NOMO-1 treated with DMSO at 0.1 percent for 48 hours (cell line): ENCODE results near the gene PIEZO1.

Source experiments
- DNase-seq: peaks from one replicate; lab custom pipeline; 2025; ENCODE audit not compliant: unreplicated experiment; lab: John Stamatoyannopoulos, UW

Gene PIEZO1

DNA sequence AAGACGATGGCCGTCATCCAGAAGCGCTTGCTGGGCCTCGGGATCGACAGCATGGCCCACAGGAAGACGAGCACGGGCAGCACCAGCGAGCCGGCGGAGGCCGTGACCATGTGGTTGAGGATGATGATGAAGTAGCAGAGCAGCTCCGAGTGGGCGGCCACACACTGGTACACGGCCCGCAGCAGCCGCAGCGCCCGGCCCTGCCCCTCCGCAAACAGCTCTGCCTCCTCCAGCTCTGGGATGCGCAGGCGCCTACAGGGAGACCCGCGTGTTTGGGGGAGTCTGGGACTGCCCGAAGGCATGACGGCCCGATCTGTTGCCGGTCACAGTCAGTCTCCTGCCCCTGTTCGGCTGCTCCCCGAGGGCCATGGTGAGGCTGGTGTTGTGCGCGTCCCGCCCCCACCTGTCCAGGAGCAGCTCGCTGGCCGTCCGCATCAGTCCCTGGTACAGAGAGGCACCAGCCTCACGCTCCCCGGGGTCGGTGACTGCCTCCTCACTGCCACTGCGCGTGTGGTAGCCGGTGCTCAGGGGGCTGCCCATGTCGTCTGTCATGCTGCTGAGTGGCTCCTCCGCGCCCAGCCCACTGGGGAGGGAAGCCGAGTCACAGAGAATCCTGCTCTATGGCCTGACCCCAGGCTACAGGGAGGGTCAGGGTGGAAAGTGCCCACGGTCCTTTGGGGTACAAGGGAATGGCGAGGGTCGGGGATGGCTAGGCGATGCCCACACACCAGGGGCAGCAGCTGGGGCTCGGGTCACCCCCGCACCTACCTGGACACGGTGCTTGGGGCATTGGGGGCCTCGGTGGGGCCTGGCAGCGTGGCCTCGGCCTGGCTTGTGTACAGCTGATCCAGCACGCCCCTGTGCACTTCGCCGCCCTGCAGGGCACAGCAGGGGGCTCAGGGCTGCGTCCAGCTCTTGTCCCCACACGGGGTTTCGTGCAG is 62.9 kb downstream of the PIEZO1 start:
- no peak for DNase-seq

DNA sequence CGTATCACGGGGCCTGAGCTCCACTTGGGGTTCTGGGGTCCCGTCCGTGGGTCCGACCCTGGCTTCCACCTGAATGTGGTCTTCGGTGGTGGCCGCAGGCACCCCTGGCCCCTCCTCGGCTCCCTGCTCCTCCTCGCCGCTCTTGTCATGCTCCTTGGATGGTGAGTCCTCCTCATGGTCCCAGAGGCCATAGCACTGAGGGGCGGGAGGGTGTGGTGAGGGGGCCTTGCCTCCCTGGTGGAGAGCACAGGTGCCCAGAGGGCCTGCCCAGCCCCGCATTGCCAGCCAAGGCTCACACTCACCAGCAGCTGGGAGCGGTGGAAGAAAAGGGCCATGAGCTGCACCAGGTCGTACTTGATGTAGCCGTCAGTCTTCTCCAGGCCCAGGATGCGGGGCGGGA is 63.8 kb downstream of the PIEZO1 start:
- no peak for DNase-seq

DNA sequence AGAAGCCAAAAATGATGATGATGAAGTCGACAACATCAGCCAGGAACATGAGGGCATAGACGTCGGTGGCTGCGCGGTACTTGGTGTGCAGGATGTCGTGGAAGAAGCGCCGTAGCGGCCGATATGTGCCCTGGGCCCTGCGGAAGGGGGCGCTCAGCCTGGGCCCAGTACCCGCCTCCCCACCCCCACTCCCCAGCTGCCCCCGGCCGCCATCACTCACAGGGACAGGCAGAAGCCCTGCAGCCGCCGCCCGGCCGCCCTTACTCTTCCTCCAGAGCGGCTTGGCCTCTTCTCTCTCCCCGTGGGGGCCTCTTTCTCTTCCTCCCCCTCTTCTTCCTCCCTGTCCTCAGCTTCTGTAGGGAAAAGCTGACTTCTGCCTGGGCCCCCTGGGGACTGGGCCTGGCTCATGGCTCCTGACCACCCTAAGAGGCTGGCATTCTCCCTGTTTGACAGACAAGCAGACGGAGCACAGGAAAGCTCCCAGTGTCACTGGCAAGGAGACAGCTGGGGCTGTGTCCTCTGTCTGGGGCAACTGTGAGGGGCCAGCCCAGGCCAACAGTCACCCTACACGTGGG is 64.5 kb downstream of the PIEZO1 start:
- DNase-seq = no peak

DNA sequence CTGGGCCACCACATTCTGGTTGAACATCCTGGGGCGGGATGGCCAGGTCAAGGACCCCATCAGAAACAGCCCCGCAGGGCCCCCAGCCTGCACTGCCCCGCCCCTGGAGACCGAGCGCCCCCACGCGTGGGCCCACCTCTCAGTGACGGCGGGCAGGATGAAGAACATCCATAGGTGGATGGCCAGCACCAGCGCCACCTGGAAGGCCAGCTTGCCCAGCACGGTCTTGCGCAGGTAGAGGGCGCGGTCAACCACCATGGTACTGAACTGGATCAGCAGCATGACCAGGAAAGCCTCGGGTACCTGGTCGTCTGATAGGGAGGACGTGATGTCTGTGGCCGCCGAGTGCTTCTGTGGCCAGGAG is 65.1 kb downstream of the PIEZO1 start:
- DNase-seq = no peak

DNA sequence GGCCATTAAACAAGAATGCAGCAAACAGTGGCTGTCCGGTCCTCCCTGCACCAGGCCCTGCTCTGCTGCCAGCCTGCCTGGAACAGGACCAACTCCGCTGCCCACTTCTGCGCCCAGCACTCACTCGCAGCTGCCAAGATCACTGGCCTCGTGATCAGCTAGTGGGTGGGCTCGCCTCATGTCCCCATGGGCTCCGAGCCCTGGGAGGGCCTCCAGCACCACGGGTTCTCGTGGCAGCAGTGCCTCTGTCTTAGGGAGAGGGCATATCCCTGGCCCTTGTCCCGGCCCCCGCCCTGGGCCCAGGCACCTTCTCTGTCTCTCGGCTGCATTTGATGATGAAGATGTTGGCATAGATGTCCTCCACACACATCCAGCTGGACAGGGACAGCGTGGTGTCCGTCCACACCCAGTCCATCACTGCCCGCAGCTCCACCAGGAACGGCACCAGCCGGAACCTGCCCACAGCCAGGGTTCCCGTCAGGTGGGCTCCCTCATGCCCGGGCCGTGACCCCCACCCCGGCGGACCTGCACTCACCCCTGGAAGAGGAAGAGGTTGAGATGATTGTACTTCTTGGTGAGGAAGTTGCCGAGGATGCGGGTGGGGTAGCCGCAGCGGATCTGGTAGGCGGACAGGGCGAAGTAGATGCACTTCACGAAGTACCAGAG is 65.6 kb downstream of the PIEZO1 start:
- DNase-seq = no peak

DNA sequence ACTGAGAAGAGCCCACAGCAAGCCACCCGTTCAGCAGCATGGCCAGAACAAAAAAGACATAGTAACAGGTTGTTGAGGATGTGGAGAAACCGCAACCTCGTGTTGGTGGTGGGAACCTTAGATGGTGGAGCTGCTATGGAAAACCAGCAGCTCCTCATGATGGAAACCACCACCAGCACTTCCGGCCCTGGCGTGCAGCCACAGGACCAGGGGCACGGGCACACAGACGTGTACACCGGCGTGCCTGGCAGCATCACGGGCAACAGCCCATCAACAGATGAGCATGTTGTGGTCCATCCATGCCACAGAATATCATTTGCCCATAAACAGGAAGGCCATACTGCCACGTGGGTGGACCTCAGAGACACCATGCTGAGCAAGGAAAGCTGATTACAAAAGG is 66.8 kb downstream of the PIEZO1 start:
- no peak for DNase-seq

DNA sequence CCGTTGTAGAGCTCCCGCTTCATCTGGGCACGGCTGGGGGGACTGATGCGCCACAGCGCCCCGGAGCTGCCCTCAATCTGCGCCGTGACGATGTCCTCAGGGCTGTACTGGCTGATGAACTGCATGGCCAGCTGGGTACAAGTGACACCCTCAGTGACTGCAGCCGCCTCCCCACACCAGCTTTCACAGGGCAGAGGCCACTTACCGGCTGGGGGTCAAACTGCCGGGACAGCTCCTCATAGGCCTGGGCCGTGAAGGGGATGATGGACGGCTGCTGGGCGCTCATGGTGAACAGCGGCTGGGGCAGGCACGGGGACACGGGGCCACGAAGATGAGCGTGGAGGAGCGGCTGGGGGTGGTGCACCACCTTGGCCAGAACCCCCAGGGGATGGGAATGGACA is 68.4 kb downstream of the PIEZO1 start:
- DNase-seq = no peak

DNA sequence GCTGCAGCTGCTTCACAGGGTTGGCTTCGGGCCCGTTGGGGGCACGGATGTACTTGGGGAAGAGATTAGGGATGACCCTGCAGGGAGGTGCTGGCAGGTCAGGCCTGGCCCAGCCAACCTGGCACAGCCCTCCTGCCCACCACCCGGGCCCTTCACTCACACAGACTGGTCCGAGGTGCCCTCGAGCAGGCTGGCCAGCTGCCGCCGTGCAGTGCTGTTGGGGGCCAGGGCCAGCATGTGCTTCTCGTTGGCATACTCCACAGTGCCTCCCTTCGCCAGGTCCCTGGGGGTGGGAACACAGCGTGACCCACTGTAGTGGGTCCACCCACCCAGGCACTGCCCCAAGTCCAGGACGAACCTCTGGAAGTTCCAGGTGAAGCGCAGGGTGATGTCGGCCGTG is 68.8 kb downstream of the PIEZO1 start:
- DNase-seq = no peak

DNA sequence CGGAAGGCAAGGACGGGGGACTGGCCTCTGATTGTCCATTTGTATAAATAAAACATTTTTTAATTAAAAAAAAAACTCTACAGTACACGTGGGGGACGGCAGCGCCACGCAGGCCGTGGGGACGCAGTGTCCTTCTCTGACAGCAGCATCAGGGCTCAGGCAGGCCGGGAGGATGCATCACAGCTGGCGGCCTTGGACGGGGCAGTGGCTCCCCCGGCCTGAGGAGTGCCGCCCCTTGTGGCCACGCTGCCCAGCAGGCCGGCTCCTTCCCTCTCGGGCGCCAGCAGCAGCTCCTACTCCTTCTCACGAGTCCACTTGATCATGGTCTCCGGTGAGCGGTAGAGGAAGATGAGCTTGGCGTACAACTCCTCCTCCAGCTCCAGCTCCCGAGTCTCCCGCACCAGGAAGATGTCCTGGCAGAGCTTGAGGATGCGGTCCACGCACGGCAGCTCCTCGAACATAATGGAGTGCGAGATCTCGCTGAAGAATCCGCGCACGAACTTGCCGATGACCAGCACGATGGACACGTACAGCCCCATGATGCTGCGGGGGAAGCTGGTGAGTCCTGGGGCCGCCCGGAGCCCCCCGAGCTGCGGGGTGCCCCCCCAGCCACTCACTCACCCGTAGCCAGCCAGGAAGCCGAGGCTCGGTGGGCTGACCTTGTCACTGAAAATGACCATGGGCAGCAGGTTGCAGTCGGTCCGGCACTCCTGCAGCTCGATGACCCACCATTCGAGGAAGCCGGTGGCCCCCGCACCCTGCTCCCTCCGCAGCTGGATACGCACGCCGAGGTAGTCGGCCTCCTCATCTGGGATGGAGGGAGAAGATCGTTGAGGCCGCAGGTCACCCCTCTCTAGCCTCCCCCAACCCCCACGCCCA is 69.5 kb downstream of the PIEZO1 start:
- DNase-seq = no peak

DNA sequence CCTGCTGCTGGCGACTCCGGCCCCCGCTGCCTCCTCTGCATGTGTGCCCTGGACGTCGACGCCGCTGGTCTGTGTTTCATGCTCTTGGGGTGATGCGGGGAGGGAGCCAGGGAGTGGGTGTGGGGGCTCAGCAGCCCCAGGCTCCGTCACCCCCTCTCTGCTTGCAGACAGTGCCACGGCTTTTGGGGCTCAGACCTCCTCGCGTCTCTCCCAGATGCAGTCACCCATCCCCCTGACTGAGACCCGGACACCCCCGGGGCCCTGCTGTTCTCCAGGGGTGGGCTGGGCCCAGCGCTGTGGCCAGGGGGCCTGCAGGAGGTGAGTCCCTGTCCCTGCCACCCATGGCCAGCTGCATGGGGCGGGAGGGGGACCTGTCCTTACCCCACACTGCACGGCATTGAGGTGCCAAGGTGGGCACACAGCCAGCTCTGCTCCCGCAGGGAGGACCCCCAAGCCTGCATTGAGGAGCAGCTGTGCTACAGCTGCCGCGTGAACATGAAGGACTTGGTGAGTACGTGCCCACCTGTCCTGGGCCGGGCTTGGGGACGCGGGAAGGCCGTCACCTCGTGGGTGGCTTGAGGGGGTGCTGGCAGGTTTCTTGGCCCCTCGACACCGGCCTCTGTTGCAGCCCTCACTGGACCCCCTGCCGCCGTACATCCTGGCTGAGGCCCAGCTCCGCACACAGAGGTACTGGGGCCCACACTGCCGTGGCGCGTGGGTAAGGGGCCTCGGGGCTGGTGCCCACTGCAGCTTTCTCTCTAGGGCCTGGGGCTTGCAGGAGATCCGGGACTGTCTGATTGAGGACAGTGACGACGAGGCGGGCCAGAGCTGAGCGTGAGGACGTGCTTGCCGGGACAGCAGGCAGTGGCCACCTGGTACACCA is 70.4 kb downstream of the PIEZO1 start:
- DNase-seq = no peak

DNA sequence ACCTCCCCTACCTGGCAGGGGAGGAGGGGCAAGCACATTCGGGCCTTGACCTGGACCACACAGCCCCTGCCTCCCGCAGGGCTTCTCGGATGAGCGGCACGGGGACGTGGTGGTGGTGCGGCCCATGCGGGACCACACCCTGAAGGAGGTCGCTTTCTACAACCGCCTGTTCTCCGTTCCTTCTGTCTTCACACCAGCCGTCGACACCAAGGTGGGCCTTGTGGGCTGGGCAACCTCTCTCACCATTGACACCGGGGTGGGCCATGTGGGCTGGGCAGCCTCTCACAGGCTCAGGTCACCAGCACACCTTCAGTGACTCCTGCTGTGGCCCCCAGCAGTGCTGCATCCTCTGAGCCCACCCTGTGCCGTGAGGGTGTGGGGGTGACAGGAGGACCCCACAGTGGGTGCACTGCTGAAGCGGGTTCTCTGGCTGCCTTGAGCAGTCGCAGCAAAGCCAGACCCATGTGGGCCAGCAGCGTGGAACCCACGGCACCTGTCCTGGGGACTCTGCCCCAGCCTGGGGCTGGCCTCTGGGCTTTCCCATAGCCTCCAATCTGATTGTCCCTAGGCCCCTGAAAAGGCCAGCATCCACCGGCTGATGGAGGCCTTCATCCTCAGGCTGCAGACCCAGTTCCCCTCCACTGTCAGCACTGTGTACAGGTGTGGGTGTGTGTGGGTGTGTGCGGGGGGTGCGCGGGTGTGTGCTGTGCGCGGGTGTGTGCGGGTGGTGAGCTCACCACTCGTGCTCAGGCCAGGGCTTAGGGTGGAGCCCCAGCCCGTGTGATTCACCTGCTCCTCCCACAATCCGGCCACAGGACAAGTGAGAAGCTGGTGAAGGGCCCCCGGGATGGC is 71.2 kb downstream of the PIEZO1 start:
- no peak for DNase-seq

DNA sequence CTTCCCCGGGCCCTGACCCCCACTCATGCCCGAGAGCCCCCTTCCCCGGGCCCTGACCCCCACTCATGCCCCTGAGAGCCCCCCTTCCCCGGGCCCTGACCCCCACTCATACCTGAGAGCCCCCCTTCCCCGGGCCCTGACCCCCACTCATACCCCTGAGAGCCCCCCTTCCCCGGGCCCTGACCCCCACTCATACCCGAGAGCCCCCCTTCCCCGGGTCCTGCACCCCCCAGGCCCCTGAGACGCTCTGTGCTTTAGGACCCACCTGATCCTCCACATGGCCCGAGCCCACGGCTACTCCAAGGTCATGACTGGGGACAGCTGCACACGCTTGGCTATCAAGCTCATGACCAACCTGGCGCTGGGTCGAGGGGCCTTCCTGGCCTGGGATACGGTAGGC is 72.0 kb downstream of the PIEZO1 start:
- DNase-seq = no peak

DNA sequence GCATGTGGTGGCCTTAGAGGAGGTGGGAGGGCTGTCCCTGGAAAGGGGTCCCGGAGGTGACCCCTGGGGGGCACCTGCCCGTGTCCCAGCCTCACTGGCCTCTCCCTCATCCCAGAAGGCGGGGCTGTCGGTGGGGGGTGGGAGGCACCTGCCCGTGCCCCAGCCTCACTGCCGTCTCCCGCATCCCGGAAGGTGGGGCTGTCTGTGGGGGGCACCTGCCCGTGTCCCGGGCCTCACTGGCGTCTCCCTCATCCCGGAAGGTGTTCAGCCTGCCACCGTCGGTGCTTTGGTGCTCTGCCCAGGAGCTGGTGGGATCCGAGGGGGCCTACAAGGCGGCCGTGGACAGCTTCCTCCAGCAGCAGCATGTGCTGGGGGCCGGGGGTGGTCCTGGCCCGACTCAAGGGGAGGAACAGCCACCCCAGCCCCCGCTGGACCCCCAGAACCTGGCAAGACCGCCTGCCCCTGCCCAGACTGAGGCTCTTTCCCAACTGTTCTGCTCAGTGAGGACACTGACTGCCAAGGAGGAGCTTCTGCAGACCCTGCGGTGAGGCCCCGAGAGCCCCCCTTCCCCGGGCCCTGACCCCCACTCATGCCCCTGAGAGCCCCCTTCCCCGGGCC is 72.5 kb downstream of the PIEZO1 start:
- DNase-seq = no peak

DNA sequence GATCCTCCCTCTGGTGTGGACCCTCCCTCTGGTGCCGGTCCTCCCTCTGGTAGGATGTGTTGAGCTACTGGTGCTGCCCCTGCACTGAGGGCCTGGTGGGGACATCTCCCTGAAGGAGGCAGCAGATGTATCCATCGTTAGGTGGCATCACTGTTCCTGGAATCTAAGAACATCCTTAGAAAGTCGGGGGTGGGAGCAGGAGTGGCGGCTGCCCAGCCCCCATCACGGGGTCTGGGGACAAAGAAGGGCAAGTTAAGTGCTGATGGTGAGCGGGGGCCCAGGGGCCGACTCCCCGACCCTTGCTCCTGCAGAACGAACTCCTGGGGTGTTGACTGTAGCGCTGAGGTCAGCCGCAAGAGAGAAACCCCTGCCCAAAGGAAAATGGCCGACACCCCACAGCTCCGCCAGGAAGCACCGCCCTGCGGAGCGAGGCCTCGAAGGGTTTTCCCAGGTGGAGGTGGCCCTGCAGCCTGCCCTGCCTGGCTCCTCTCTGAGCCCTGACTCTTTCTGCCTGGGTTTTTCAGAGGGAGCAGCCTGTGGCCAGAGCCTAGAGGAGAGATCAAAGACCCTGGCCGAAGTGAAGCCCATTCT is 73.2 kb downstream of the PIEZO1 start:
- DNase-seq = no peak

DNA sequence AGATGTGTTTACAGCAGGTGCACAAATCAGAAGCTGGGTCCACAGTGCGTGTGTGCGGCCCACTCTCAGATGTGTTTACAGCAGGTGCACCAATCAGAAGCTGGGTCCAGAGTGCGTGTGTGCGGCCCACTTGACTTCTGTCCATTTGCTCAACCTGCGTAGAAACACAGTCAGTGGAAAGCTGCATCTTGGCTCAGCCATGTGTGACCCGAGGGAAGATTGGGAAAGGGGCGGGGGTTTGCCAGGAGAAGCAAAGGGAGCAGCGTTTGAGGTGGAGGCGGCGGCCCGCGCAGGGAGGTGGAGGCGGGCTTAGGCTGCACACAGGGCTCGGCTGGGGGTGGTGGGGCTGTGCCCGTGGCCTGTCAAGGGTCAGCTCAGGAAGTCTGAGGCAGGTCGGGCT is 74.5 kb downstream of the PIEZO1 start:
- DNase-seq = no peak

DNA sequence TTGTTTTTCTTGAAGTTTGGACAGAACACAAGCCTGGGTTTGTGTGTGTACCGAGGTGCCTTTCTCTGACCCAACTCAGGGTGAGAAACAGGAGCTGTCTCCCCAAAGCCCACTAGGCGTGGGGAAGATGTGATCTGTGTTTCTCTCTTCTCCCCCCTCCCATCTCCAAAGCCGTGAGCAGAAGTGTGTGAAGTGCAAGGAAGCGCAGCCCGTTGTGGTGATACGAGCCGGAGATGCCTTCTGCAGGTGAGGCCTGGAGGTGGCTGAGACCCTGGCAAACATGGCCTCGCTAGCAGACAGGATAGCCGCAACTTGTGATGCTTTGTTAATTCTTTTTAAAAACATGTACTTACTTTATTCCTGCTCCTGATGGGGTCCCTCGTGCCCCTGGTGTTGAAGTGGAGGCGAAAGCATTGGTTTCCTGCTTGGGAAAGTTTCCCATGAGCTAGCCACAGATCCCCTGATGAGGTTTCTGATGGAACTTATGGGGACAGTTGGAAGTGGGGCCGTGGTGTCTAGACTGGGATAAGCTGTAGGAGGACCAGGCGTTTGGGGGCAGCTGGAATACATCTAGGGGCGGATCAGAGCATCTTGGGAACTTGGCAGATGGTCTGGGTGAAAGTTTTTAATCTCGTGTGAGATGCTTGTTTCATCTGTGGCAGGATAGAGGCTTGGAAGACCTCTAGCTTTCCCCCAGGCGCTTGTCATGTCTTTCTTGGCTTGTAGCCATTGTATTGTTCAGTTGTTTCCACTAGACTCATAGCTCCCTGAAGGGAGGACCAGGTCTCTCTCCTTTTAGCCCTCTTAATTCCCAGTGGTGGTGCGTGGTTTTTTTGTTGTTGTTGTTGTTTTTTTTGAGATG is 77.8 kb downstream of the PIEZO1 start:
- no peak for DNase-seq

DNA sequence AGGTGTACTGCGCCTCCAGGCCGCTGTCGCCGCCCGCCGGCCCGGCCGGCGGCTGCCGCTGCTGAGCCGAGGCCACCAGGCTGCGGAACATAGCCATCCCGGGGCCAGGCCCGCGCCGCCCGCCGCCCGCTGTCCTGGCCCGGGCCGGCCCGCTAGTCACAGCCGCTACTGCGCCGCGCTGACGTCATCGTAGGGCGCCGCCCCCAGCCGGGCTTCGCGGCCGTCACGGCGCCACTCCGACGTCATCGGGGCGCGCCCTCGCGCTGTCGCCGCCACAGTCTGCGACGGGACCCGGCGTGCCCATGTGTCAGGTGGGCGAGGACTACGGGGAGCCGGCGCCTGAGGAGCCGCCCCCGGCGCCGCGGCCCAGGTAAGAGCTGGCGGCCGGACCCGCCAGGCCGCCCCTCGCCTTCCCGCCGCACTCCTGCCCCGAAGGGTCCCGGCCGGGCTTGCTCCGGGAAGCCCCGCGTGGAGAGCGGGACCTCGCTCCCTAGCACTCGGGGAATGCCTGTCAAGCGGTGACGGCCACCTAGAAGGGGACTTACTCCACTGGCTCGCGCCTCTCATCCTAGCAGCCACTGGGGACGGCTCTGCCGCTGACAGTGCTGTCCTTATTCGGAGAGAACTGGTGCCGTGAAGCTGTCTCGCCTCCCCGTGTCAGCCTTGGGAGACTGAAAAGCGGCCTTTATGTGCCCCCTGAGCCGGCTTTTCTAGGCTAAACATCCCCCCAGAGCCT is 78.6 kb downstream of the PIEZO1 start, which contains the start of the genes CTU2 and RNF166:
TSS of gene CTU2 (plus strand) at position 275 of the 736 bp plus-strand sequence. CDS start at position 303, 28 bp downstream.
TSS of gene RNF166 (minus strand) at position 180 of the 736 bp plus-strand sequence. CDS start at position 97, 83 bp downstream.
- DNase-seq = peak; percentile 74
